Measurements from ENCODE around the gene CGB8.
A peak's percentile ranks its signal among the peaks of the same experiment; 100 is the strongest.
"Not testable (repeated sequence)": the region's sequence is repeated elsewhere in the genome, so short reads cannot be mapped to it uniquely, and the experiment has no call there.

Gene CGB8

DNA sequence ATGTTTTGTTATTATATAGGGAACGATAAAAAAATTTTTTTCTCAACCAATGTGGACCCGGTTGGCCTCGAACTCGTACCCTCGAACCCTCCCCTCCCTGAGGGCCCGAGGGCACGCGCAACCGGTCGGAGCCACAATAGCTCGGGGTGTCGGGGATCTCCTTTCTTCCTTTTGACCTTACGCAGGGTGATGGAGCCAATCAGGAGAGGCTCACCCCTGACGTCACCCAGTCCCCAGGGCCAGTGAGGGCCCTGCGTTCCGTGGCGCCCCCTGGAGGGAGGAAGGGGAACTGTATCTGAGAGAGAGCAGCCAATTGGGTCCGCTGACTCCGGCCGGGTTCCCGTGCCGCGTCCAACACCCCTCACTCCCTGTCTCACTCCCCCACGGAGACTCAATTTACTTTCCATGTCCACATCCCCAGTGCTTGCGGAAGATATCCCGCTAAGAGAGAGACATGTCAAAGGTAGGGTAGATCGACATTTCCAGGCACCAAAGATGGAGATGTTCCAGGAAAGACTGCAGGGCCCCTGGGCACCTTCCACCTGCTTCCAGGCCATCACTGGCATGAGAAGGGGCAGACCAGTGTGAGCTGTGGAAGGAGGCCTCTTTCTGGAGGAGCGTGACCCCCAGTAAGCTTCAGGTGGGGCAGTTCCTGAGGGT lies 17.1 kb downstream of the CGB8 start, which contains the start of gene CGB2:
Gene CGB2, plus strand, starts transcription at position 249 of the 660 bp plus-strand sequence. Its CDS starts 206 bp downstream, at position 455.
- DNase-seq (ENCODE audit: low read depth); H3K4me3 ChIP-seq (replicated peaks; ENCODE audit: low read depth, low read length): not testable (repeated sequence)
- TF ChIP-seq, protein P1, sequence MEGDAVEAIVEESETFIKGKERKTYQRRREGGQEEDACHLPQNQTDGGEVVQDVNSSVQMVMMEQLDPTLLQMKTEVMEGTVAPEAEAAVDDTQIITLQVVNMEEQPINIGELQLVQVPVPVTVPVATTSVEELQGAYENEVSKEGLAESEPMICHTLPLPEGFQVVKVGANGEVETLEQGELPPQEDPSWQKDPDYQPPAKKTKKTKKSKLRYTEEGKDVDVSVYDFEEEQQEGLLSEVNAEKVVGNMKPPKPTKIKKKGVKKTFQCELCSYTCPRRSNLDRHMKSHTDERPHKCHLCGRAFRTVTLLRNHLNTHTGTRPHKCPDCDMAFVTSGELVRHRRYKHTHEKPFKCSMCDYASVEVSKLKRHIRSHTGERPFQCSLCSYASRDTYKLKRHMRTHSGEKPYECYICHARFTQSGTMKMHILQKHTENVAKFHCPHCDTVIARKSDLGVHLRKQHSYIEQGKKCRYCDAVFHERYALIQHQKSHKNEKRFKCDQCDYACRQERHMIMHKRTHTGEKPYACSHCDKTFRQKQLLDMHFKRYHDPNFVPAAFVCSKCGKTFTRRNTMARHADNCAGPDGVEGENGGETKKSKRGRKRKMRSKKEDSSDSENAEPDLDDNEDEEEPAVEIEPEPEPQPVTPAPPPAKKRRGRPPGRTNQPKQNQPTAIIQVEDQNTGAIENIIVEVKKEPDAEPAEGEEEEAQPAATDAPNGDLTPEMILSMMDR (IDR thresholded peaks at IDR 0.05; ENCODE audit: low read length, missing control alignments): peak; percentile 20

DNA sequence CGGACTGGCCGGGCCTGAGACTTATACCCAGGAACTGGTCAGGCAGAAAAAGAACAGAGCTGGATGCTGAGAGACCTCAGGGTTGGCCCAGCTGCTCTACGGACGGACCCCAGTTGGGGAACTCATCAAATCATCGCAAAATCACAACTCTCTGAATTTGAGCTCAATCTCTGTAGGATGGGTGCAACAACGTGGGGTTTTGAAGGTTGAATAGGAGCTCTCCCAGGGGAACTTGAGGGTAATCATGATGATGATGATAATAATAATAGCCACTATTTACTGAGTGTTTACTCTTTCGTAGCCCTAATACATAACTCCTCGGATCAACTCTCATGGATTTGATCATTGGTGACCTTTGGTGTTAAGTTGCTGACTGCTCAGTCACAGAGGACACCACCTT lies 18.6 kb downstream of the CGB8 start:
- not testable (repeated sequence) for H3K4me3 ChIP-seq (replicated peaks; ENCODE audit: low read depth, low read length); DNase-seq (ENCODE audit: low read depth)

DNA sequence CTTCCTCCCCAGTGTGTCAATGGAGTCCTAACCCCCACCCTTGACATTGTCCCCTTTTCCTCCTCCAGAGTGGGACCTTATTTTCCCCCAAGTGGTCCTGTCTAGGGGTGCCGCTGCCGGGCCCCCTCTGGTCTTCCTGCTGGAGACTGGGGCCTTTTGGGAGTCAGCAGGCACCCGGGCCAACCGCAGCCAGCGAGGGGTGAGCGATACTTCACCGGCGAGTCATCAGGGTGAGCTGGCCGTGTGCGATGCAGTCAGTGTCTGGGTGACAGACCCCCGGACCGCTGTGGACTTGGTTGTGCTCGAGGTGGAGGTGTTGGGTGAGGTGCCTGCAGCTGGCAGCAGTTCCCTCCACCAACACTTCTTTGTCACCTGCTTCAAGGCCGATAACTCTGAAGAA lies 19.2 kb downstream of the CGB8 start:
- not testable (repeated sequence) for DNase-seq (ENCODE audit: low read depth)

DNA sequence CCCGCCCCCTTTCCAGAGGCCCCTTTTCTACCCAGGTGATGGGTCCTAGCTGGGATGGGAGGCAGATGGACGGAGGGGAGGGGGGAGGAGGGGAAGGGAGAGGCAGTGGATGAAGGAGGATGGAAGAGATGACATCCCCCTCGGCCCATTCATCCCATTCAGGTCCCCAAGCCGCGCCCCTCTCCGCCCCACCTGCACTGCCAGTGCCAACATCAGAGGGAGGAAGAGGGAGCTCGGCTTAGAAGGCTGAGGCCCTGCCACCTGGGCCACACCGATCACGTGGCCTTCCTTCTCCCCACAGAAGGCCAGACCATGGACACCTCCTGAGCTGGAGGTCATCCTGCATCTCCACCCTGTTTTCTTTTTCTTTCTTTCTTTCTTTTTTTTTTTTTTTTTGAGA lies 20.2 kb downstream of the CGB8 start:
- not testable (repeated sequence) for DNase-seq (ENCODE audit: low read depth); H3K4me3 ChIP-seq (replicated peaks; ENCODE audit: low read depth, low read length)

More for the DNA sequence above, 19.2 kb downstream of the CGB8 start:
- not testable (repeated sequence) for H3K4me3 ChIP-seq (replicated peaks; ENCODE audit: low read depth, low read length)

DNA sequence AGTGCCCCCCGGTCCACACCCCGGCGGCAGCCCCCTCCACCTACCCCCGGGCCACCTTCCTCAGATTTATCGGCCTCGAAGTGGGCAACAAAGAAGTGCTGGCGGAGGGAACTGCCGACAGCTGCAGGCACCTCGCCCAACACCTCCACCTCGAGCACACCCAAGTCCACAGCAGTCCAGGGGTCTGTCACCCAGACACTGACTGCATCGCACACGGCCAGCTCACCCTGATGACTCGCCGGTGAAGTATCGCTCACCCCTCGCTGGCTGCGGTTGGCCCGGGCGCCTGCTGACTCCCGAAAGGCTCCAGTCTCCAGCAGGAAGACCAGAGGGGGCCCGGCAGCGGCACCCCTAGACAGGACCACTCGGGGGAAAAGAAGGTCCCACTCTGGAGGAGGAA lies 23.3 kb downstream of the CGB8 start:
- H3K4me3 ChIP-seq (replicated peaks; ENCODE audit: low read depth, low read length); DNase-seq (ENCODE audit: low read depth): not testable (repeated sequence)

DNA sequence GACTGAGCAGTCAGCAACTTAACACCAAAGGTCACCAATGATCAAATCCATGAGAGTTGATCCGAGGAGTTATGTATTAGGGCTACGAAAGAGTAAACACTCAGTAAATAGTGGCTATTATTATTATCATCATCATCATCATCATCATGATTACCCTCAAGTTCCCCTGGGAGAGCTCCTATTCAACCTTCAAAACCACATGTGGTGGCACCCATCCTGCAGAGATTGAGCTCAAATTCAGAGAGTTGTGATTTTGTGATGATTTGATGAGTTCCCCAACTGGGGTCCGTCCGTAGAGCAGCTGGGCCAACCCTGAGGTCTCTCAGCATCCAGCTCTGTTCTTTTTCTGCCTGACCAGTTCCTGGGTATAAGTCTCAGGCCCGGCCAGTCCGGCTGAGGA lies 23.8 kb downstream of the CGB8 start:
- DNase-seq (ENCODE audit: low read depth); H3K4me3 ChIP-seq (replicated peaks; ENCODE audit: low read depth, low read length): not testable (repeated sequence)

DNA sequence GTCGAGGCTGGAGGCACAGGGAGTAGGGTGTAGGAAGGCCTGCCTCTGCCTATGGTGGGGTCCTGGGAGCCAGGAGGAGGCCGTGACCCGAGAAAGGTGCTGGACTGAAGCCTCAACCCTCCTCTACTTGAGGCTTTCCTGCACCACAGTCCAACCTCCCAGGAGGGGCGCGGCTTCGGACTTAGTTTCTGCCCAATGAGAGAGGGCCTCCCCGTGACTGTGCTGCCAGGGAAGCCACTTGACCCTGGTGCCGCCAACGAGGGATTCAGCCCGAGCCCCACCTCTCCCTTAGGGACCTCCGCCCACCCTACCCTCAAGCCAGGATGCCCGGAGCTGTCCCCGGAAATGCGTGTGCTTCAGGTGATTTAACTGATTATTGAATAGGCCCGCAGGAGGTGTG lies 24.7 kb downstream of the CGB8 start, which contains the start of gene CGB3:
Gene CGB3, minus strand, starts transcription at position 101 of the 400 bp plus-strand sequence. CDS start 362 bp downstream, outside the sequence.
- H3K4me3 ChIP-seq (replicated peaks; ENCODE audit: low read depth, low read length); DNase-seq (ENCODE audit: low read depth): not testable (repeated sequence)

DNA sequence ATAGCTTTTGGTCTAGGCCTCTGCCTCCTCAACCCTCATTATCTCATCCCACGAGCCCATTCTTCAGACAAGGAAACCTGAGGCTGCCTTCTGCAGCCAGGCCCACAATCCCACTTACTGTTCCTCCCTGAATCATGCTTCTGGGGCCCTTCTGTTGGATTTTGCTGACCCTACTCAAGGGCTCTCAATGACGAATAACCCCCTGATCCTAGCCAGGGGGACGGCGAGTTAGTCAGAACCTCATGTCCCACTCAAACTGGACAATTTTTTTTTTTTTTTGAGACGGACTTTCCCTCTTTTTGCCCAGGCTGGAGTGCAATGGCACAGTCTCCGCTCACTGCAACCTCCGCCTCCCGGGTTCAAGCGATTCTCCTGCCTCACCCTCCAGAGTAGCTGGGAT lies 26.8 kb downstream of the CGB8 start:
- DNase-seq (ENCODE audit: low read depth): no peak
- TF ChIP-seq, protein P1 (IDR thresholded peaks at IDR 0.05; ENCODE audit: low read length, missing control alignments): no peak
- no peak overlapping the region for H3K4me3 ChIP-seq (replicated peaks; ENCODE audit: low read depth, low read length)

DNA sequence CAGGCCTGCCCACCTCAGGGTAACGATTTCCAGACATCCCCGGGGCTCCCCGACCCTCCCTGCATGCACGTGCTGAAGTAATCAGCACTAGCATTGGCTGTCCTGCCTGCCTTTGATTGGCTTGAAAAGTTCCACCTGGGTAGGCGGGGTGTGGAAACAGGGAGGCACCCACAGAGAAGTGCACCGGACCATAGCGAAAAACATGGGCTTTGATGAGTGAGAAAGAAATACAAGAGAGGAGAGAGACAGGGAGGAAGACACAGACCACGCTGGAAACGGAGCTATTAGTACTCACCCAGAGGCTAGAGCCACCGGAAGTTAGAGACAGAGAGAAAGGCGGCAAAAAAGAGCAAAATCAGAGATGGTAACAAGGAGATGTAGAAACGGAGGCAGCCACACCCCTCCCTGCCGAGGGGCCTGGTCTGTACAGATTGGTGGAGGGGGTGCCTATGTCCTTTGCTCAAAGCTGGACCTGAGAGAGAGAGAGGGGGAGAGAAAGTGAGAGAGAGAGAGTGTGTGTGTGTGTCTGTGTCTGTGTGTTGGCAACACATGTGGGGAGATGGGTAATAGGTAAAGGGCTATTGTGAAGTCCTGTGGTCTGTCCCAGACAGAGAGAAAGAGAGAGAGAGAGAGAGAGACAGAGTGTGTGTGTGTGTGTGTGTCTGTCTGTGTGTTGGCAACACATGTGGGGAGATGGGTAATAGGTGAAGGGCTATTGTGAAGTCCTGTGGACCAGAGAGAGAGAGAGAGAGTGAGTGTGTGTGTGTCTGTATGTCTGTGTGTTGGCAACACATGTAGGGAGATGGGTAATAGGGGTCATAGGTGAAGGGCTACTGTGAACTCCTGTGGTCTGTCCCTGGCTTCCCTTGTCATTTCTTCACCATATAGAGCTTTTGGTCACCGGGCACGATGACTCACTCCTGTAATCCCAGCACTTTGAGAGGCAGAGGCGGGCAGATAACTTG lies 27.7 kb downstream of the CGB8 start:
- TF ChIP-seq, protein P1 (IDR thresholded peaks at IDR 0.05; ENCODE audit: low read length, missing control alignments): no peak
- DNase-seq (ENCODE audit: low read depth): no peak
- H3K4me3 ChIP-seq (replicated peaks; ENCODE audit: low read depth, low read length): no peak overlapping the region

DNA sequence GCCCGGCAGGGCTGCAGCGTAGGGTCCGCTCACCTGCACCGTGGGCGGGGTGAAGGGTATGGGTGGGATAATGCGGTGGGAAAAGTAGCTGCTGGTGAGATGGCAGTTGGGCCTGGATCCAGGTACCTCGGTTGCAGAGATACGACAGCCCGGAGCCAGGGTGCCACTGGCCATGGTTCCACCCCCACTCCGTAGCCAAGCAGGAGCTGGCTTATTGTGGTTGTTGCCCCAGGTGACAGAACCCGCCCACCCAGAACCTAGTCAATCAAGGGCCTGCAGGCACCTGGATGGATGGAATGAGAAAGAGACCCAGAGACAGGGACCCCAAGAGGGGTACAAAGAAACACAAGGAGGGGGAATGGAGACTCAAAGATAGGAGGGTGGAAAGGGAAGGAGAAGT lies 28.6 kb downstream of the CGB8 start:
- TF ChIP-seq, protein P1 (IDR thresholded peaks at IDR 0.05; ENCODE audit: low read length, missing control alignments): no peak
- no peak overlapping the region for H3K4me3 ChIP-seq (replicated peaks; ENCODE audit: low read depth, low read length)
- no peak for DNase-seq (ENCODE audit: low read depth)

Measured in fibroblast of pulmonary artery (primary cell).